Stimulated activated memory B cell treated with anti-CD40 and anti-IgM and Interleukin-4, amounts not matched to agents 10 μg/mL and 1 μg/mL and 100 μg/mL, for 72 hours (primary cell): Measurements from ENCODE around the gene MAP3K5.
"Not testable (repeated sequence)": the region's sequence is repeated elsewhere in the genome, so short reads cannot be mapped to it uniquely, and the experiment has no call there.

Source experiments
- ATAC-seq: fragments of 150-1000 bp; cut with Tn5 transposase; 2 replicates; pipeline ENCODE4 v1.10.0; 2021
- H3K27ac Mint-ChIP-seq: one replicate; pipeline ENCODE4 v1.8.0; 2022; ENCODE audit warnings: mild to moderate bottlenecking, mixed read lengths
- H3K27me3 Mint-ChIP-seq: one replicate; pipeline ENCODE4 v1.8.0; 2022; ENCODE audit warnings: mixed read lengths
- H3K36me3 Mint-ChIP-seq: one replicate; pipeline ENCODE4 v1.8.0; 2022; ENCODE audit warnings: mixed read lengths
- H3K4me1 Mint-ChIP-seq: one replicate; pipeline ENCODE4 v1.8.0; 2022; ENCODE audit warnings: mixed read lengths
- H3K4me3 Mint-ChIP-seq: one replicate; pipeline ENCODE4 v1.8.0; 2022; ENCODE audit warnings: mild to moderate bottlenecking, moderate library complexity, mixed read lengths
- H3K9me3 Mint-ChIP-seq: one replicate; pipeline ENCODE4 v1.8.0; 2022; ENCODE audit warnings: mixed read lengths

MAP3K5 gene

DNA sequence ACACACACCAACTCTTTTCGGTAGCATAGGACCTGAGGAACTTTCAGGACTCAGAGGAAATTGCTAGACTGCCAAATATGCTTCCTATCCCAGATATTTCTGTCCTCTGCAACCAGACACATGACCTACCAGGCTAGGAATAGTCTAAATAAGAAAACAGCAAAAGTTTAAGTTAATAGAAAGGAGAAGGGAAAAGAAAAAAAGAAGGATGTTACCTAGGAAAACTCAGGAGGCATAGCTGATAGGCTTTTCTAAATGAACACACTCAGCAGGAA lies 74.6 kb downstream of the MAP3K5 start:
- ATAC-seq: no peak
- H3K4me1 Mint-ChIP-seq: peaks cover 48% of the 10 kb centered on the region

DNA sequence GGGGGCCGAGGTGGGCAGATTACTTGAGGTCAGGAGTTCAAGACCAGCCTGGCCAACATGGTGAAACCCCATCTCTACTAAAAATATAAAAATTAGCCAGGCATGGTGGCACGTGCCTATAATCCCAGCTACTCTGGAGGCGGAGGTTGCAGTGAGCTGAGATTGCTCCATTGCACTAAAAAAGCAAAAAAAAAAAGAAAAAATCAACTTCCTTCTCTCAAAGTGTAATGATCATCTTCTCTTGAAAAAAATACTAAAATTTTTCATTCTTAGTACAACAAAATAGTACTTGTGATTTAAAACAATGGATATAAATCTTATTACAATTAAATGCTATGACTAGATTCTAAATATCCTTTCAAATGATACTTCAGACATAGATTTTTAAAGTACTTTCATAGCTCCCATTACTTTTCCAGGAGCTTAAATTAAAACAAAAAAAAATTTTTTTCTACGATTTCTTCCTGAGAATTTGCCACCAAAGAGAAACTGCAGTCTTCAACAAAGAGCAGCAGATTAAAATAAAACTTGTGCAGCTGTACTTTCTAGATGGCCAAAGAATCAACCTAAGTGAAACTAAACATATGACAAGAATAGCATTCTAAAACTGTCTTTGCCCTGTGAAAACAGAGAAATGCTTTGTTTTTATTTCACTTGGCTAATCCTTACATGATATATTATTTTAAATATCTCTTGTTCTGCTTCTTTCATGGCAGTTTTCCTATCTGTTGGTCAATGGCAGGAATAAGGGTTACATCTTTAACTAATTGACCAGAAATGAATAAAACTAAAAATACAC lies 75.2 kb downstream of the MAP3K5 start:
- Mint-ChIP-seq H3K9me3 (no peaks in the 10 kb centered on the region), H3K27ac (peak overlapping the region; percentile 74), H3K36me3 (peaks cover 16% of the 10 kb centered on the region), H3K27me3 (no peaks in the 10 kb centered on the region), H3K4me3 (peak overlapping the region; percentile 45), H3K4me1 (peaks cover 48% of the 10 kb centered on the region)
- ATAC-seq: no peak

More for the DNA sequence above, 74.6 kb downstream of the MAP3K5 start:
- Mint-ChIP-seq H3K9me3 (no peaks in the 10 kb centered on the region), H3K36me3 (peaks cover 15% of the 10 kb centered on the region), H3K27me3 (no peaks in the 10 kb centered on the region), H3K4me3 (peak overlapping the region; percentile 45), H3K27ac (peak overlapping the region; percentile 74)

DNA sequence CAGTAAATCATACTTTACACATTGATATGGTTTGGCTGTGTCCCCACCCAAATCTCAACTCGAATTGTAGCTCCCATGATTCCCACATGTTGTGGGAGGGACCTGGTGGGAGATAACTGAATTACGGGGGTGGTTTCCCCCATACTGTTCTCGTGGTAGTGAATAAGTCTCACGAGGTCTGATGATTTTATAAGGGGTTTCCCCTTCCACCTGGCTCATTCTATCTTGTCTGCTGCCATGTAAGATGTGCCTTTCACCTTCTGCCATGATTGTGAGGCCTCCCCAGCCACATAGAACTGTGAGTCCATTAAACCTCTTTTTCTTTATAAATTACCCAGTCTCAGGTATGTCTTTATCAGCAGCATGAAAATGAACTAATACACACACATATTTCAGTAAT lies 79.6 kb downstream of the MAP3K5 start:
- not testable (repeated sequence) for ATAC-seq, H3K27ac Mint-ChIP-seq, H3K27me3 Mint-ChIP-seq, H3K9me3 Mint-ChIP-seq, H3K4me3 Mint-ChIP-seq
- H3K36me3 Mint-ChIP-seq: peaks cover 34% of the 10 kb centered on the region
- peaks cover 24% of the 10 kb centered on the region for H3K4me1 Mint-ChIP-seq

DNA sequence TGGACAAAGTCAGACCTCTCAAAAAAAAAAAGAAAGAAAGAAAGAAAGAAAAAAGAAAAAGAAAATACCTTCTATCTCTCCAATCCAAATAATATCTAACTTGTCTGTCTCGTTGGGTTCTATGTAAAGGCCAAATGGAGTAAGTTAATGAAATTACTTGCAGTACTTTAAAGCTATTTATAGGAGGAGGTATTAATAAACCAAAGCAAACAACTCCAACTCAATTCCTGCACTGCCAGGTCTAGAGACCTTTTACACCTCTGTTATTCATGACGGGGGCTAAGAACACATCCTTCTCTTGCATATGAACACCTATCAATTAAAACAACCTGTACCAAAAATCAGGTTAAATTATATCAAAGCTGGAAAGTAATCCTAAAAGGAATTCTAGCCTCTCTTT lies 80.6 kb downstream of the MAP3K5 start:
- no peaks in the 10 kb centered on the region for H3K27me3 Mint-ChIP-seq
- H3K4me1 Mint-ChIP-seq: peaks cover 24% of the 10 kb centered on the region
- peaks cover 34% of the 10 kb centered on the region for H3K36me3 Mint-ChIP-seq
- no peak overlapping the region for H3K4me3 Mint-ChIP-seq
- H3K27ac Mint-ChIP-seq: no peak overlapping the region
- no peaks in the 10 kb centered on the region for H3K9me3 Mint-ChIP-seq
- no peak for ATAC-seq

DNA sequence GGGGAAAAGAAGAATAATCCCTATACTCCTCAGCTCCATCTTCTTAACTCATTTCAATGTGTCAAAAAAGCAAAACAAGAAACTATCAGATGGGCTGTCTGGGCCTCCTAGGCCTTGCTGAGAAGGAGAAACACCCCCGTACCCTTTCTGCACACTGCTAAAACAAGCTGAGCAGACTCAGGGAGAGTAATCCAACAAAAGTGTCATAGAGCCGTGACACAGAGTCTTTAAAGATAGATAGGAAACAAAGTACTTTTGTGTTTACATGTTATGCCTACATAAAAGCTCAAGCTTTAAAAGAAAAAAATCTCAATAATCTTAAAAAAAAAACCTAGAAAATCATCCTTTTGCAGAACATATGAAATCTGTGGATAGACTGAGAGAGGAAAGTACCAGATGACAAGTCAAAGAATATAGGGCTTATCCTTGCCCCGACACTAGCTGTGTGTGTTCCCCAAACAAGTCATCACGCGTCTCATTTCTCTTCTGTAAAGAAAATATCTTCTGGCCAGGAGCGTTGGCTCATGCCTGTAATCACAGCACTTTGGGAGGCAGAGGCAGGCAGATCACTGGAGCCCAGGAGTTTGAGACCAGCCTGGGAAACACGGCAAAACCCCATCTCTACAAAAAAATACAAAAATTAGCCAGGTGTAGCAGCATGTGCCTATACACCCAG lies 81.3 kb downstream of the MAP3K5 start:
- Mint-ChIP-seq H3K36me3 (peaks cover 40% of the 10 kb centered on the region), H3K4me1 (peaks cover 18% of the 10 kb centered on the region), H3K4me3 (no peak overlapping the region), H3K27ac (no peak overlapping the region), H3K9me3 (no peaks in the 10 kb centered on the region), H3K27me3 (no peaks in the 10 kb centered on the region)
- ATAC-seq: no peak

DNA sequence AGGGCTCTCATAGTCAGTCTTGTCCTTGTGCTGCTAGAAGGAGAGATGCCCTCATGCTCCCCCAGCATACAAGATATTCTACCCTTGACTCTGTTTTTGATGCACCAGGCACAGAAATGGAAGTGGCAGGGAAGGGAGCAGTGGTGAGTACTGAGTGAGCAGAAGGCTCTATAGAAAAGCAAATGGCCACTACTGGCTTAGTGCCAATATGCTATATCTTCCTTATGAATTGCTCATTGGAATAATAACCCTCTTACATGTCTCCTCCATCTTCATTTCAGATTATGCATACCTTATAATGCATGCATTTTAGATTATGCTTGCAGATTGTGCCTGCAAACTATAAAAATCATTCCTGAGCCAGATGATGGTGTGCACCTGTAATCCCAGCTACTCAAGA lies 82.8 kb downstream of the MAP3K5 start:
- H3K9me3 Mint-ChIP-seq: no peaks in the 10 kb centered on the region
- H3K4me3 Mint-ChIP-seq: no peak overlapping the region
- peaks cover 17% of the 10 kb centered on the region for H3K4me1 Mint-ChIP-seq
- H3K36me3 Mint-ChIP-seq: peaks cover 41% of the 10 kb centered on the region
- no peak for ATAC-seq
- H3K27ac Mint-ChIP-seq: no peak overlapping the region
- no peaks in the 10 kb centered on the region for H3K27me3 Mint-ChIP-seq

DNA sequence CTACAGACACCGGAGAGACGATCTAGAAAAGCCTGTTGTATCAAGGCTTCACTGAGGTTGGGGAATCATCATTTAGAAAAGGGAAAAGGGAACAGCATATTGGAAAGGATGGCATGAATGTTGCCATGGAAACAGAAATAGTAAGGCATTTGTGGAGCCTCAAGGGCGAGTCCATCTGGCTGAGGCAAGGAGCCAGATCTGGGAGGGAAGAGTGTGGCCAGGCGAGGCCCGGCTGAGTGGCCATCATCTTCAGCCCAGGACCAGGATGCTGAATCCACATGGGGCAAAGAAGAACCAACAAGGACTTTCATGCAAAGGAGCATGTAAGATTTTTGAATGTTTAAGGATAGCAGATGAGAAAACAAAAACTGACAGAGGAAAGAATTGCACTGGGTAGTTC lies 85.8 kb downstream of the MAP3K5 start:
- Mint-ChIP-seq H3K27me3 (no peaks in the 10 kb centered on the region), H3K4me3 (no peak overlapping the region), H3K36me3 (peaks cover 36% of the 10 kb centered on the region), H3K9me3 (no peaks in the 10 kb centered on the region), H3K27ac (no peak overlapping the region), H3K4me1 (peaks cover 20% of the 10 kb centered on the region)
- ATAC-seq: no peak

DNA sequence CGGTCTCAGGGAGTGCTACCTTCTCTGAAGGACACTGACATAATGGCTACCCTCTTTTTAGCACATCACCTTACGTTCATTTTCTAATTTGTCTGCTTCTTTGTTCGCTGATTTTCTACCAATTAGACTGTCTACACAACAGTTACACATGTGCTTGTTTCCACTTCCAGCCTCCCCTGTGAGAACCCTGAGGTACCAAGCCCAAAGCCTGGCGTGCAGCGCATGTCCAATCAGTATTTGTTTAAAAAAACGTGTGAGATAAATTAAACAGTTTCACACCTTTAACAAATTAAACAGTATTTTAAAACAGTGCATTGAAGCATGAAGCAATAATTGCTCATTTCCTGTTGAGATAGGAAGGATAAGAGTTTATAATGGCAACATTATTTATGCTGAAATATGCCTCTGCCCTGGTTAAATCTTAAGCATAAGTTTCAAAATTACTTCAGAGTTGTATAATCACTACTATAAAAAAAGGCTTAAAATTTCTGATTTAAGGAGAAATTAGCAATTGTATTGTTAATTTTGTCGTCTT lies 88.9 kb downstream of the MAP3K5 start:
- Mint-ChIP-seq H3K9me3 (no peaks in the 10 kb centered on the region), H3K4me1 (peaks cover 26% of the 10 kb centered on the region), H3K36me3 (peaks cover 19% of the 10 kb centered on the region), H3K27ac (no peak overlapping the region), H3K27me3 (no peaks in the 10 kb centered on the region), H3K4me3 (no peak overlapping the region)
- no peak for ATAC-seq

DNA sequence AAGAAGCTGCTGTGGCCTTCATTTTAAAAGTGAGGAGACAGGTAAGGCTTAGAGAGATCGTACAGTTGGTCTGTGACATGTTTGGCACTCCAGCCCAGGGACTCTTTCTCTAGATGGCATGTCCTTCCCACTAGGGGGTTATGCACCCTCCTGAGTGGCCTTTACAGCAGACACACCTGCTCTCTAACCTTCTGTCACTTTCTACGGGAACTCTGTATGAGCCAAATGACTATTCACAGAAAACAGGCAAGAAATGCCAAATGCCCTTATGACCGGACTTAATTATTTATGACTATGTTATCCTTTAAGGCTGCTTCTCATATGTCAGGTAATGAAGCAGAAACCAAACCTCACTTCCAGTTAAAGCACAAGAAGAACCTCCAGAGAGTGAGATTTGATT lies 91.2 kb downstream of the MAP3K5 start:
- Mint-ChIP-seq H3K36me3 (peaks cover 14% of the 10 kb centered on the region), H3K4me1 (peaks cover 17% of the 10 kb centered on the region)

DNA sequence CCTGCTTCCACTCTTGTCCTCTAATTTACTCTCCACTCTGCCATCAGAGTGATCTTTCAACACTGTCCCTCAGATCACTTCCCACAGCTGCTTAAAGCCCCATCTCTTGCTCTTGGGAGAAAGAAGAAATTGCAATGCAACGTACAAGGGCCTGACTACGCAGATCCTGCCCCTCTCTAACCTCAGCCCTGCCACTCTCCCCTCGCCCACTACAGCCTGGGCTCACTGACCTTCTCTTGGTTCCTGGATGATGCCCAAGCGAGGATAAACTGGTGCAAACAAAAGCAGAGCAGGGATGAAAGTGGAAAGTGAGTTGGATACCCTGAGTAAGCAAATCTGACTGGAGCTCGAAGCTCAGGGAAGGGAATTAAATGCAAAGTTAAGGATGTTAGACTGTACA lies 92.9 kb downstream of the MAP3K5 start:
- no peak overlapping the region for H3K4me3 Mint-ChIP-seq

More for the DNA sequence above, 91.2 kb downstream of the MAP3K5 start:
- no peak overlapping the region for H3K4me3 Mint-ChIP-seq
- H3K27me3 Mint-ChIP-seq: no peaks in the 10 kb centered on the region
- no peak for ATAC-seq
- H3K9me3 Mint-ChIP-seq: no peaks in the 10 kb centered on the region
- H3K27ac Mint-ChIP-seq: peak overlapping the region; percentile 23

DNA sequence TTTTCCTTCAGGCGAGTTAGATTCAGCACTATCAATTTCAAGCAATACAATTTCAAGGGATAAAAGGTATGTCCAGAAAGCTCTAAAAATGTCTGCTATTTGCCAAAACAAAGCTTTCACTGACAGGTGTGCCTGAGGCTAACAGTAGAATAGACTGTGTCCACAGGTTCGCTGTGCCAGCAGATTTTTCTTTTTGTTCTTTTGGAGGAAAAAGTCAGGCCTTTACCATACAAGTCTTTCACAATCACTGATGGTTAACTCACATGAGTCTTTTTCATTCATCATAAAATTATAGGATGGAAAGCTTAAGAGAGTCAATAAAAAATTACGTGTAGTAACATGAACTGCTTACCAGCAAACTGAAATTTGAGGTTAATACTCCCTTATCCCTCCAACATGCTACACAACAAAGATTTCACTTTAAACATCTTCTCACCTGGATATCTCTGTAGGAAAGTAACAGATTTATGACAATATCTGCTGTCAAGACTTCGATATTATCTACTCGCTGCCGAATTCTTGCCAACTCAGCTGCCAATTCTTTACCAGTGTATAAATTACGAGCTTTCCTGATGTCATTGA lies 95.4 kb downstream of the MAP3K5 start:
- Mint-ChIP-seq H3K9me3 (no peaks in the 10 kb centered on the region), H3K4me3 (no peak overlapping the region), H3K4me1 (peaks cover 17% of the 10 kb centered on the region), H3K27ac (no peak overlapping the region), H3K36me3 (peaks cover 11% of the 10 kb centered on the region), H3K27me3 (no peaks in the 10 kb centered on the region)
- no peak for ATAC-seq

More for the DNA sequence above, 92.9 kb downstream of the MAP3K5 start:
- Mint-ChIP-seq H3K4me1 (peaks cover 17% of the 10 kb centered on the region), H3K27ac (no peak overlapping the region), H3K27me3 (no peaks in the 10 kb centered on the region), H3K36me3 (peaks cover 17% of the 10 kb centered on the region), H3K9me3 (no peaks in the 10 kb centered on the region)
- no peak for ATAC-seq

DNA sequence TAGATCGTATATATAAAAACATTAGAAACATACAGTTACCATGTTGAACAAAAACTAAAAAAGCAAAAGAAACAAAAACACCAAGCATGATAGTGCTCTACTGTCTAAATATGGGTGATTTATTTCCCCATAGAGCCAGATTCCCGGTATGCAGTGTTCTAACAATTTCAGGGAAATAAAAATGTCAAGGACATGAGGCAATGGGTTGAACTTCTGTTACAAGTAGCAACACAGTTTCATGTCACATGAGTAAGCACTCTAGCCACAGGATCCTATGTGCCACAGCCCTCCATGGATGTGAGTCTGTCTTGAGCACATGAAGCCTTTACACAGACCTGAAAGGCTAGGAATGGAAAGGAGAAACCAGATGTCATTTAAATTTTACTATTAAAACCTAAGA lies 96.0 kb downstream of the MAP3K5 start:
- no peak overlapping the region for H3K27ac Mint-ChIP-seq

DNA sequence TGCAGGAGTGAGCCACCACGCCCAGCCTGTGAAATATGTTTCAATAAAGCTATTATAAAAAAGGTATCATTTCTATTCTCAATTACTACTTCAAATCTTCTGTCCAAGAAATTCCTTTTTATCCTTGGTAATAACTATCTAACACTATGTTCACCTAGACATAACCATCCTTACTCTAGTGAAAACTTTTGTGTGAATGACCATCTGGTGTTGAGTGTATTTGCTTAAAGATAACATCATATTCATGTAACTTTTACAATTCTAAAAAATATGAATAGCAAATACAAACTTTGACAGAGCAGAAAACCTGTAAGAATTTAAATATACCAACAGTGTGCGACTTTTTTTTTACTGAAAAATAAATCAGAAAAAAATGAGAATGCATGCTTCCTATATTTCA lies 96.9 kb downstream of the MAP3K5 start:
- no peak overlapping the region for H3K27ac Mint-ChIP-seq
- H3K9me3 Mint-ChIP-seq: no peaks in the 10 kb centered on the region
- no peak for ATAC-seq
- no peak overlapping the region for H3K4me3 Mint-ChIP-seq
- peaks cover 3% of the 10 kb centered on the region for H3K4me1 Mint-ChIP-seq
- peaks cover 25% of the 10 kb centered on the region for H3K36me3 Mint-ChIP-seq
- H3K27me3 Mint-ChIP-seq: no peaks in the 10 kb centered on the region

More for the DNA sequence above, 96.0 kb downstream of the MAP3K5 start:
- Mint-ChIP-seq H3K36me3 (peaks cover 17% of the 10 kb centered on the region), H3K9me3 (no peaks in the 10 kb centered on the region), H3K4me1 (peaks cover 12% of the 10 kb centered on the region), H3K27me3 (no peaks in the 10 kb centered on the region), H3K4me3 (no peak overlapping the region)
- ATAC-seq: no peak

DNA sequence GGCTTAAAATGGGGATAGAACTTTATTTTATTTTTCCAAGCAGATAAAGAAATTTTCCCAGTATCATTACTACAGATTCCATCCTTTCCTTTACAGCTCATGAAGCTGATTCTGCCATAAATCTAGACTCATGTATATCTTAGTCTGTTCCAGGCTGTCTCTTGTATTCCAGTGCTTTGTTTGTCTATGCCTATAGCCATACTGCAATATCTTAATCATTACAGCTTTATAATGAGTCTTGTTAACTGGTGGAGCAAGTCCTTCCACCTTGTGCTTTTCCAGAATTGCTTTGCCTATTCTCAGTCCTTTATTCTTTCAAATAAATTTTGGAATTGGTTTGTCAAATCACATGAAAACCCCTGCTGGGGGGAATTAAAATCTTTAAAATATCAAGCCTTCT lies 99.2 kb downstream of the MAP3K5 start:
- Mint-ChIP-seq H3K4me1 (no peaks in the 10 kb centered on the region), H3K4me3 (no peak overlapping the region), H3K27ac (no peak overlapping the region), H3K9me3 (no peaks in the 10 kb centered on the region), H3K36me3 (peaks cover 43% of the 10 kb centered on the region), H3K27me3 (no peaks in the 10 kb centered on the region)
- ATAC-seq: no peak

DNA sequence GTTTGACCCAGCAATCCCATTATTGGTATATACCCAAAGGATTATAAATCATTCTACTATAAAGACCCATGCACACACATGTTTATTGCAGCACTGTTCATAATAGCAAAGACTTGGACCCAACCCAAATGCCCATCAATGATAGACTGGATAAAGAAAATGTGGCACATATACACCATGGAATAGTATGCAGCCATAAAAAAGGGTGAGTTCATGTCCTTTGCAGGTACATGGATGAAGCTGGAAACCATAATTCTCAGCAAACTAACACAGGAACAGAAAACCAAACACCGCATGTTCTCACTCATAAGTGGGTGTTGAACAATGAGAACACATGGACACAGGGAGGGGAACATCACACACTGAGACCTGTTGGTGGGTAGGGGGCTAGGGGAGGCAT lies 104.4 kb downstream of the MAP3K5 start:
- ATAC-seq, H3K27ac Mint-ChIP-seq, H3K27me3 Mint-ChIP-seq, H3K9me3 Mint-ChIP-seq, H3K4me3 Mint-ChIP-seq: not testable (repeated sequence)
- H3K4me1 Mint-ChIP-seq: peaks cover 17% of the 10 kb centered on the region
- peaks cover 59% of the 10 kb centered on the region for H3K36me3 Mint-ChIP-seq
